ENCODE results near the gene TMCC3.

TMCC3 gene

GRCh38 chr12:94565683-94566082, 84.7 kb downstream of the TMCC3 start:
- no peak for DNase-seq (ENCODE audit: low spot score)
- no peak for TF ChIP-seq CTCF (IDR thresholded peaks at IDR 0.05; ENCODE audit: extremely low read depth, missing control alignments)

DNA sequence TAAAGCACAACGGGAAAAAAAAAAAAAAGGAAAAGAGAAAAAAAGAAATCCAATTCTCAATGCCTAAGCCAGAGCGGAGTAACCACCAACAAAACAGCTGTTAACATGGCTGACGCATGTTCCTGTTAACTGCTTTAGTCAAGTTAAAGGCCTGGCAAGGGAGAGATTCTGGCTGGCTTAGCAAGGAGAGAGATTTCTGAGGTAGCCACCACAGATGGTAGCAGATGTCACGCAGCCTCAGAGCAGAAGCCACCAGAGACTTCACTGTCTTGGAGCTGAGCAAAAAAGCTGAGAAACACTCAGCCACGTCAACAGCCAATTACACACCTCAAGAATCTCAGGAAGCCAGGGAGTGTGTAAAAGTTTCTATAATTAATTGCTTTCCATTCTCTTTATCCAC, 87.1 kb downstream of the TMCC3 start:
- TF ChIP-seq CTCF (IDR thresholded peaks at IDR 0.05; ENCODE audit: extremely low read depth, missing control alignments) = no peak
- DNase-seq (ENCODE audit: low spot score) = no peak

DNA sequence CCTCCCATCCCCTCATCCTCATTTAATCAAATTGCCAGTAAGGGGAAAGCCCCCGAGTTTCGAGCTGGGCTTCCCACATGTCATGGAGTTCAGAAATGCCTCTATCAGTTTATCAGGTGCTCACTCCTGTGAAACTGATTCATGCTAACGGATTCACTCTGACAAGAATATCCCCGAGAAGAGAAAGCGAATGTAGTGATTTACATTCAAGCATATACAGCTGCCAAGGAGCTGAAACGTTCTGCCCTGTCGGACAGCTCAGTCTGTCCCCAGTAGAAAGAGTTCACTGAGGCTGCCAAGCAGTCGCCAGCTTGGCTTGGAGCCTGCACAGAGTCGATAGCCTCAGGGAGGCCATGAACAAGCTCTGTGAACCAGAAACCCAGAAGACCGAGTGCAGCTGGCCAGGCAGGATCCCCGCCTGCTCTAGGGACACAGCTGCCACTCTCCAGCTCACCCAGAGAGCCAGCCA, 88.4 kb downstream of the TMCC3 start:
- peak; percentile 60 for DNase-seq (ENCODE audit: low spot score)
- TF ChIP-seq CTCF (IDR thresholded peaks at IDR 0.05; ENCODE audit: extremely low read depth, missing control alignments) = no peak

DNA sequence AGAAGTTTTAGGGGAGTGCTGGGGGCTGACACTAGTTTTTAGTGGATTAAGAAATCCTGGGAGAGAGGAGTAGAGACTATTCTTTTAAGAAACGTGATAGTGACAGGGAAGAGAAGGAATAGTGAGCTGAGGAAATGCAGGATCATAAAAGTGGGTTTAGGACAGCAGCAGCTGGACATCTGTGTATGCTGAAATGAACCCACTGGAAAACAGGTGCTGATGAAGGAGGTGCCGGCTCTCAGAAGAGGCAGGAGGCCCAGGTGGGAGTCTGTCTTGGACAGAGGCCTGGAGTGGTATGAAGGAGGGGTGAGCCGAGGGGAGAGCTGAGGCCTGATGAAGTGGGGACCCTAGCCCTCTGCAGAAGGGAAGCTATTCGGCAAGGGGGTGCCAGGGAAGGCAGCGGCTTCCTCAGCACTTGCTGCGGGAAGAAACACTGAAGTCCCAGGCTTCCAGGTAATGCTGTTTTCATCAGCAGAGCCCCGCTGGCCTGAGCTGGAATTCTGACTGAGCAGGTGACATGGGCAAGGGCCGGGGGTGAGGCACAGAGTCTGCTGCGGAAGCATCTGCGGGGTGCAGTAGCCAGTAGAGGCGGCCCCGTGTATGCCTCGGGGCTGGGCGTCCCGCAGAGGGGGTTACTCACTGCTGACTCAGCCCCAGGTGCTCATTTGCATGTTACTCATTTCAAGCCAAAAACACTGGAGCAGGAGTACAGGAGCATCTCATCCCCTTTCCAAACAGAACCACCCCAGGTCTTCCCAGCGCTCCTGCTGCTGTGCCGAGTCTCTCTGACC, 89.7 kb downstream of the TMCC3 start:
- DNase-seq (ENCODE audit: low spot score) = peak; percentile 56
- TF ChIP-seq CTCF (IDR thresholded peaks at IDR 0.05; ENCODE audit: extremely low read depth, missing control alignments) = no peak

DNA sequence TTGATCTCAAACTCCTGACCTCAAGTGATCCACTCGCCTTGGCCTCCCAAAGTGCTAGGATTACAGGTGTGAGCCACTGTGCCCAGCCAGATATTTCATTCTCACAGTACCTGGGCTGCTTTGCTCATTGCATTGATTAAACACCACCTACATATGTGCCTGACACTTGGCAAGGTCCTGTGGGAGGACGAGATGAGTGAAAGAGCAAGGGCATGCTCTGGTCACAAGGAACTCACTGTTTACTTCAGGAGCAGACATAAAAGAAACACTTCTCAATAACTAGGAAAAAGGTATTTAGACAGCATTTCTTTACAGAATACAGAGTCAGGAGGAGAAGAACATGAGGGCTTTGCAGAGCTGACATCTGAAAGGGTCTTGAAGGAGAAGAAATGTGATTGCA, 91.7 kb downstream of the TMCC3 start:
- DNase-seq (ENCODE audit: low spot score) = no peak
- TF ChIP-seq CTCF (IDR thresholded peaks at IDR 0.05; ENCODE audit: extremely low read depth, missing control alignments) = no peak

DNA sequence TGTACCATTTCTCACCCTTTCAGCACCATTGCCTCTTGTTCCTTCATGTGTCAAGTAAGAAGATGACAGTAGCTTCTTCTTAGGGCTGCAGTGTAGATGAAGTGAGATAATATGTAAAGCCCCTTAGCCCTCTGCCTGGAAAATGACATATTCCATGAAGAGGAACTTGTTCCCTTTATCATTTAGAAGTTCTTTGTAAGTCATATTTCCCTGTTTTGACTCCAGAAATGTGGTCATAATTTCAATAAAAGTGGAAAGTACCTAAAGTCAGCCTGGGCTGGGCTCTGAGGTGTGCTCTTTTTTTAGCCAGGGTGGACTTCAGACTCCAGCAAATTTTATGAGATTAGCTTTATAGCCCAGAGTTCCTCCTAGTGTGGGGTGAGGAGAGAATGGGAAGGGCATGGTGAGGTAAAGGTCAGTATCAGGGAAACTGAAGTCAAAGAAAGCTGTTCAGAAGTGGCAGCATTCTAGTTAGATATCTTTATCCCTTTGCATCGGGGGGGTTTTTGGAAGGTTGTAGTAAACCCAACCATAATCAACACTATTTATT, 92.5 kb downstream of the TMCC3 start:
- no peak for DNase-seq (ENCODE audit: low spot score)
- no peak for TF ChIP-seq CTCF (IDR thresholded peaks at IDR 0.05; ENCODE audit: extremely low read depth, missing control alignments)

GRCh38 chr12:94555687-94556086, 94.7 kb downstream of the TMCC3 start:
- DNase-seq (ENCODE audit: low spot score) = no peak
- TF ChIP-seq CTCF (IDR thresholded peaks at IDR 0.05; ENCODE audit: extremely low read depth, missing control alignments) = no peak

All from GM20000 (cell line).